ENCODE results near the gene CNTNAP5.

Gene CNTNAP5

GRCh38 chr2:124485659-124486058, 460.6 kb downstream of the CNTNAP5 start:
- no peak for DNase-seq

- no peak for DNase-seq
These were observed 464.6 kb downstream of the CNTNAP5 start for GRCh38 chr2:124489686-124490085.

DNA sequence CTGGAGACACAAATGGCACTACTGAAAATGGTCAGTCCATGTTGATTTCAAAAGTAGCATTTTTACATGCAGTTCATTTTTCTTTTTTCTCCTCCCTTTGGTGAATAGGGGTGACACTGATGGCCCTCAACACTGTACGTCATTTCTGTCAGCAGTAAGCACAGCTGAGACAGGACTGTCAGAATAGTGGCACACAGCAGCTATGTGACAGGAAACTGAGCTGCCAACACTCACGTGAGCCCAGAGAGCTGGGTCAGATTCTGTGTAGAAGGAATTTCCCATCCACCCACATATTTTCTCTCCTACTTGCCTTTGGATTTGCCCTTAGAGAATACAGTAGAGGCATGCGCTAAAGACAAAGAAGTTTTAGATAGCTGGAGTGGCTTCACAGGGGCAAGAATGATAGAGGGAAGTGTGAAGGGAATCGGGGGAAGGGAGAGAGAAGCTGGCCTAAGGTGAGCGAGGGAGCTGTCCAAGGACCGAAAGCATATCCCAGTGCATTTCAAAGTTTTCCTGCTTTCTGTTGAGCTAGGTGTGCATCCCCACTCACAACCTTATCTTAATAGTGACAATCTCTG, 476.6 kb downstream of the CNTNAP5 start:
- DNase-seq = no peak

DNA sequence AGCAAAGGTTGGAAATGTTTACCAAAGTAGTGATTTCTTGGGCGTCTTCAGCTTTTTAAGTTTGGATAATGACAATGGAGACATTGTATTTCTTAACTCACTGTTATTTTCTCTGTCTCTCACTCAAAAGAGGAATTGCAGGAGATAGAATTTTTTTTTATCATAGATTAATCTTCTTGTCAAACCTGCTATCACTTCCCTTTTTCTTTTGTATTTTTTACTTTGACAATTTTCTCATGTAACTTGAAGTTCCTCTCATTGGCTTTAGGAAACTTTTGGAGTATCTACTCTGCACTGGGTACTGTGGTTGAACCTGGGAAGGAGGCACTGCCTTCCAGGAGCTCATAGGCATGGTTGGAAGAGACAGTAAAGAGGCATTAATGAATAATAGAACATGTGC, 489.1 kb downstream of the CNTNAP5 start:
- no peak for DNase-seq

- no peak for DNase-seq
These were observed 495.9 kb downstream of the CNTNAP5 start for GRCh38 chr2:124520953-124521352.

DNA sequence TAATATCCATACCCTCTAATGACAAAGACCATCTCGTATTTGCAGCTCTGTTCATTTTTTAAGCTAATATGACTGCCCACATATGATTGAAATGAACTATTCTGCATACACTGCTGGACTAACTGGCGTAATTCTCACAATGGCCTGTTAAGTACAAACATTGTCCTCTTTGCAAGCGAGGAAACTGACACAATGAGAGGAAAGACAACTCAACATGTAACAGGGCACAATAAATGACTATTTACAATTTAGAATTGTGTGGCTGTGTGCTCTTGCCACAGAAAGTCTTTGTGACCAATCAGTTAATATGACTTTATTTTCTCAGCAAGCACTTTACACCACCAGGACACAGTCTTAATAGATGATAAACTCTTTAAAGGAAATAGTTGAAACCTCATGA, 498.0 kb downstream of the CNTNAP5 start:
- DNase-seq = no peak

GRCh38 chr2:124524155-124524915, 499.2 kb downstream of the CNTNAP5 start:
- DNase-seq = no peak

- no peak for DNase-seq
These were observed 501.1 kb downstream of the CNTNAP5 start for GRCh38 chr2:124526221-124526620.

GRCh38 chr2:124530203-124530602, 505.1 kb downstream of the CNTNAP5 start:
- DNase-seq = no peak

DNA sequence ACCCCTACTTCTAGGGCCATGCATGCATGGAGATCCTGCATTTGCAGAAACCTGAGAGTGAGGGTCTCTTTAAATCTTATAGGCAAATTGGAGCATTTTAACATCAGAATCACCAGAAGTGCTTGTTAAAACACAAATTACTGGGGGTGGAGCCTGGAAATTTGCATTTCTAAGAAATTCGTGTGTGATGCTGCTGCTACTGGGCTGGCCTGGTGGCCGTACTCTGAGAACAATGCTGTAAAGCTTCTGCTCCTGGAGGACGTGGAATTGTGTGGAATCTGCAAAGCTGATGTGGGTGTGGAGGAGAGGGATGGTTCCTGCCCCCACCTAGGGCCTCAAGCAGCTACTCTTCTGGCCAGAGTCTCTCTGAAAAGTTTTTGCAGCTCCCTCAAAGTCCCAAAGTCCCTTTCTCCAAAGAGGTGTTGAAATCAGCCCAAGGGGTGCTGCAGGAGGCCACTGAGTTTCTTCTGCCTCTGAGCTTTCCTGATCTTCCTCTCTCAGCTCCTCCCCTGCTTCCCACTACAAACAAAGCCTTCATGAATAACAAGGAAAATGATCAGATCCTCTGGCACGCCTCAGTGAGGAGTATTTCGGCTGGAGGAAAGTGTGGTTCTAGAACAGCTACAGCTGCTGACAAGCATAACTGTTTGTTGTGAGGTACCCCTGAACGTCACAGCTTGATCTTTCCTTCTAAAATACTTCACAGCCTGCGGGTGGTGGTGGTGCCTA, 508.3 kb downstream of the CNTNAP5 start:
- DNase-seq = no peak

- DNase-seq = no peak
These were observed 508.9 kb downstream of the CNTNAP5 start for GRCh38 chr2:124534028-124534427.

DNA sequence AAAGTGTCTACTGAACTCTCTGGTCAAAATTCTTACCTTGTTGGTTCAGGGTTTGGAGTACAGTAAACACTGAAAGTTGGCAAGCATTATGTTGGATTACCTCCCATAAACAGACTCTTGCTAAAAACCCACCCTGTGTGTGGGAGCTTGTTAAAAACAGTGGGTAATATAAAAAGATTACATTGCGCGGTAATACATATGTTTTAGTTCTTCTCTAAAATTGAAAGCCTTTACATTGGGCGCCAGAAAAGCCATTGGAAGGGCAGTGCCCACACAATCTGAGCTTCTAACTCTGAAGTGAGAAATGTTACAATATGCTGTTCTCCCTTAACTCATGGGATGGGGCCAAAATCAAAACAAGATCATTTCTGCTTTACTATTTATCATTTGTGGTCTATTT, 510.7 kb downstream of the CNTNAP5 start:
- DNase-seq = no peak

DNA sequence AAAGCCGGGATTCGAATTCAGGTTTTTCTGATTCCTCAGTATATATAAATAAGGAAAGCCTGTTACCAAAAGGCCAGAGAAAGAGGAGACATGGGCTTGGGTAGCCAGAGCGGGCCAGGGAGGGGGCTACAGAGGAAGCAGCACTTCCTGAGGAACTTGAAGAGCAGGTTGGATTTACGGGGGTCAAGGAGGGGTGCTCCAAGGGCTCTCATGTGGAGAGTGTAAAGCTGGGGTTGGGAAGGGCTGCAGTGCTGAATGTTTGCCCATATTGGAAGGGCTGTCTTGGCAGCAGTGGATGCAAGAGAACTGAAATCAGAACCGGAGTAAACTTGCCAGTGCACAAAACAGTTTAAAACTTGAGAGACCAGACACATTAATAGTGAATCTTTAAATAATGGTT, 511.5 kb downstream of the CNTNAP5 start:
- no peak for DNase-seq

DNA sequence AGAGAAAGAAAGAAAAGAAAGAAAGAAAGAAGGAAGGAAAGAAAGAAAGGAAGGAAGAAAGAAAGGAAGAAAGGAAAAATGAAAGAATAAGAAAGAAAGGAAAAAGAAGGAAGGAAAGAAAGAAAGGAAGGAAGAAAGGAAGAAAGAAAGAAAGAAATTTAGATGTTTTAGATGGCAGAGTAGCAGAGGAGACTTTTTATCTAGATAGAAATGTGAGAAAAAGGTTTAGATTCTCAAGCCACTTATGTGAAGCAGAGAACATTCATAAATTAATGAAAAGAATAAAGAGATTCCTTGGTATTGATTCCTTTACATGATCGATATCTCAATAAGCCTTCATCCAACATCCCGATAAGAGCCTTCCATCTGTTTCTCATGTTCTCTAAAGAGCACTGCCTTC, 513.5 kb downstream of the CNTNAP5 start:
- DNase-seq = no peak

DNA sequence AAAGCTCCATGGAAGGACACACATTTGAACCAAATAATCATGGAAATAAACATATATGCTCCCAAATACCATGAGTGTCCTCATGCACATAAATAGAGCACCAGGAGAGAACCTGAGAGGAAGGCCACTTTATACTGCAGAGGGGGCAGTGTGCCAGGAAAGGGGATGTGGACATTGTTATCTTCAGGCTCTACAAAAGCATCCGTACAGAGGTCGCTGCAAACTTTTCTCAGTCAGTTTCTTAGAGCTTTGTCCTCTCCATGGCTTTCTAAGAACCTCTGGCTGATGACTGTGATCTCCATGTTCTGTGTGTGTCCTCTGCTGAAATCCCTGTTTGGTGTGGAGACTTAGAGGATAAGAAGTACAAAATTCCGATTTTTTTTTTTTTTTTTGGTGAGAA, 515.7 kb downstream of the CNTNAP5 start:
- no peak for DNase-seq

DNA sequence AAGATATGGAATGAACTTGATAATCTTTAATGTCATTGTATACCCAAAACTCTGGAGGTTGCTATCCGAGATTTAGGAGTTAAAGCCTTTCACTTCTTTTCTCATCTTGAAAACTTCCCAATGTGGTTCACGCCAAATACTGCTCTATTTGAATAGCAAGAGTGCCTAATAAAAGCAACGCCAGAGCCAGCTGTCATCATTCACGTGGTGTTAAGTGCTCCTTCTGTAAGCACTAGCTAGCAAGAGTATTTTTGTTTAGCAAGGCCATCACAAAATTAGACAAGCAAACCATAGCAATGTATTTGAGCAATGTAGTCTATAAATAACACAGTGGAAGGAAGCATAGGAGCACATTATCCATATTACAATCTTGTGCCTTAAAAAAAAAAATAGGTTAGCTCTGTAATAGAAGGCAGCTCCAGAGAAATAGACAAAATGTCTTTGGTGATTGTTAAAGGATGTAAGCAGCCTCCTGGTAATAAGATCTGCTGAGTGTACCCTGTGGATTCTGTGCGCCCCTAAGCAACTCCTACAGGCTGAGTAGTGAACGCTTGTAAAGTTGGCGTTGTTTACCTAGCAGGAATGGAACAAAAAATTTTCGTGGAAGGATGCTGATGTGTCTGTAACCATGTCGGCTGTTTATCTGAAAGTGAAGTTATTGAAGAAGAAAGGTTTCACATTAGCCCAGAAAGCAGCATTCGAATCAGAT, 518.0 kb downstream of the CNTNAP5 start:
- no peak for DNase-seq

GRCh38 chr2:124547700-124548099, 522.6 kb downstream of the CNTNAP5 start:
- DNase-seq = no peak

GRCh38 chr2:124558277-124558905, 533.3 kb downstream of the CNTNAP5 start:
- DNase-seq = no peak

DNA sequence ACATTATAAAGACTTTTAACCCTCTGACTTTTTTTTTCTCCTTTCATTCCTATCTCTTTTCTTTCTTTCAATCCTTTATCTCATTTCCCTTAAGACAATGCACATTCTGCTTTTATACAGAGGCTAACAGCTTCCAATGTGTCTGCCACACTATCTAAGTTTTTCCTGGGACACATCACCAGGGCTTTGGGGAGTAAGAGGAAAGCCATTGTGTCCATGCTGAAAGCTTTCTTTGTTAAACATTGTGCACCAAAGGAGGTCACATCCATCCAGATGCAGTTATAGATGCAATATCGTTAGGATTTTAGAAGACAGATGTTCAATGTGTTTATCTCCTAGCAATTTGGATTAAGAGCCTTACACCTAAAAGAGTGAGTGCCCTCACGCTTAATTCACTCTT, 534.1 kb downstream of the CNTNAP5 start:
- no peak for DNase-seq

DNA sequence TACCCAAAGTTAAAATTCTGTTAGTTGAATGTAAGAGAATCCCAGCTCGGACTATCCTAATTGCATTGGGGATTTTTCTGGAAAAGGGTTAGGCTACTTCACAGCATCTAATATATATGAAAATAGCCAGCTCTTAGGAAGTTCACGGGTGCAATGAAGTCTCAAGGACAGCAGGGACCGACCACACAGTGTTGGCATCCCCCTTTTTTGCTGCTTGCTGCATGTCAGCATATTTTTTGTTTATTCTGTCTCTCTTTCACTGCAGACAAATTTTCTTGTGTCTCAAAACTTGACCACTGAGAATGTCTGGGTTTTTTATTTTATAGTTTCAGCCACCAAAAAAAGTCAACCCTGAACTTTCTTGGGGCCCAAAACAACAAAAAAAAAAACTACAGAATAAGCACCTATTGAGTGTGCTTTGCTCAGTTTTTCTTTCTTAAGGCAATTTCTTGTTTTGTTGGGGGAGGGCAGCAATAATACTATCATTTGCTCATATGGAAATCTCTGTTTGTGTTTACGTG, 535.6 kb downstream of the CNTNAP5 start:
- no peak for DNase-seq

DNA sequence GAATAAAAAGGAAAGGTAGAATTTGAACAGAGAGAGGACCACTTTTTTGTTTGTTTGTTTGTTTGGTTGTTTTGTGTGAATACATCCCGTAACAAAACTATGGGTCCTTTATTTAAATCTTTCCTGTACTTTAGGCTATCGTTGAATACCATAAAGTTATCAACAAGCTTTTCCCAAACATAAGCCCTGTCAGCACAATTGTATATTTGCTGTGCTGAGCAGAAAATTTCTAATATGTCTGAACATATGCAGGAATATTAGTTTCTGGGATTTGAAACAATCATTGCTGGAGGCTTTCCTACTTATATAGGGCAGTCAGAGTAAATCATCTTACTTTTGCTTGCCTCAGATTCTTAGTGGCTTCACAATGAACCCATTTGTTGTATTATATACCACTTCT, 536.4 kb downstream of the CNTNAP5 start:
- no peak for DNase-seq

- no peak for DNase-seq
These were observed 538.3 kb downstream of the CNTNAP5 start for GRCh38 chr2:124563426-124563825.

GRCh38 chr2:124566518-124566970, 541.5 kb downstream of the CNTNAP5 start:
- no peak for DNase-seq

All from activated CD4-positive, alpha-beta T cell treated with anti-CD3 and anti-CD28 coated beads for 48 hours (primary cell).